ENCODE results near the gene ATP11A.
"Not testable (repeated sequence)": the region's sequence is repeated elsewhere in the genome, so short reads cannot be mapped to it uniquely, and the experiment has no call there.

The ATP11A gene

DNA sequence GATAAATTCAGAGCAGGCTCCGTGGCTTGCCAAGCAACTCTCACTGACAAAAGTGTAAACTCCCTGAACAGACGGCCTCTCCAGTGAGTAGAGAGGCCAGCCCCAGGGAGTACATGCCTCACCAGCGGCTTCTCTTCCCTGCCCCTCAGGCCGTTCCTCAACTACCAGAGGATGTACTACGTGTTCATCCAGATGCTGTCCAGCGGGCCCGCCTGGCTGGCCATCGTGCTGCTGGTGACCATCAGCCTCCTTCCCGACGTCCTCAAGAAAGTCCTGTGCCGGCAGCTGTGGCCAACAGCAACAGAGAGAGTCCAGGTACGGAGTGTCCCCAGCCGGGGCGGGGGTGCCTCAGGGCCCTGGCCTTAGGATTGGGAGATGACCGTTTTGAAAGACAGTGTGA is 185.8 kb downstream of the ATP11A start:
- H3K36me3 ChIP-seq (ENCODE audit: insufficient read depth, low read length) = 0 out of 2 replicates have a peak, but pooled peaks cover 2% of the 10 kb centered on the region
- H3K9me3 ChIP-seq (ENCODE audit: control insufficient read depth, insufficient read depth, low read length) = no peaks in the 10 kb centered on the region; the same call in 1 of the 2 replicates
- no peaks in the 10 kb centered on the region for H3K4me1 ChIP-seq (ENCODE audit: insufficient read depth, low read length)
- H3K9ac ChIP-seq (ENCODE audit: low read depth, low read length) = no peak overlapping the region

GRCh38 chr13:112876305-112877000 is 186.6 kb downstream of the ATP11A start:
- H3K4me1 ChIP-seq (ENCODE audit: insufficient read depth, low read length) = no peaks in the 10 kb centered on the region
- H3K9ac ChIP-seq (ENCODE audit: low read depth, low read length) = no peak overlapping the region
- 0 out of 2 replicates have a peak, but pooled peaks cover 2% of the 10 kb centered on the region for H3K36me3 ChIP-seq (ENCODE audit: insufficient read depth, low read length)
- no peaks in the 10 kb centered on the region; the same call in 1 of the 2 replicates for H3K9me3 ChIP-seq (ENCODE audit: control insufficient read depth, insufficient read depth, low read length)

GRCh38 chr13:112877066-112877465 is 187.2 kb downstream of the ATP11A start:
- 0 out of 2 replicates have a peak, but pooled peaks cover 2% of the 10 kb centered on the region for H3K36me3 ChIP-seq (ENCODE audit: insufficient read depth, low read length)
- no peaks in the 10 kb centered on the region; the same call in 1 of the 2 replicates for H3K9me3 ChIP-seq (ENCODE audit: control insufficient read depth, insufficient read depth, low read length)
- H3K4me1 ChIP-seq (ENCODE audit: insufficient read depth, low read length) = no peaks in the 10 kb centered on the region
- no peak overlapping the region for H3K9ac ChIP-seq (ENCODE audit: low read depth, low read length)

GRCh38 chr13:112877539-112877938 is 187.7 kb downstream of the ATP11A start:
- no peaks in the 10 kb centered on the region for H3K4me1 ChIP-seq (ENCODE audit: insufficient read depth, low read length)
- no peaks in the 10 kb centered on the region; the same call in 1 of the 2 replicates for H3K9me3 ChIP-seq (ENCODE audit: control insufficient read depth, insufficient read depth, low read length)
- no peak overlapping the region for H3K9ac ChIP-seq (ENCODE audit: low read depth, low read length)
- H3K36me3 ChIP-seq (ENCODE audit: insufficient read depth, low read length) = 0 out of 2 replicates have a peak, but pooled peaks cover 2% of the 10 kb centered on the region

- 0 out of 2 replicates have a peak, but pooled peaks cover 2% of the 10 kb centered on the region for H3K36me3 ChIP-seq (ENCODE audit: insufficient read depth, low read length)
- H3K9me3 ChIP-seq (ENCODE audit: control insufficient read depth, insufficient read depth, low read length) = no peaks in the 10 kb centered on the region
- no peak overlapping the region for H3K9ac ChIP-seq (ENCODE audit: low read depth, low read length)
- H3K4me1 ChIP-seq (ENCODE audit: insufficient read depth, low read length) = no peaks in the 10 kb centered on the region
Measured at GRCh38 chr13:112877976-112878955, 188.4 kb downstream of the ATP11A start.

DNA sequence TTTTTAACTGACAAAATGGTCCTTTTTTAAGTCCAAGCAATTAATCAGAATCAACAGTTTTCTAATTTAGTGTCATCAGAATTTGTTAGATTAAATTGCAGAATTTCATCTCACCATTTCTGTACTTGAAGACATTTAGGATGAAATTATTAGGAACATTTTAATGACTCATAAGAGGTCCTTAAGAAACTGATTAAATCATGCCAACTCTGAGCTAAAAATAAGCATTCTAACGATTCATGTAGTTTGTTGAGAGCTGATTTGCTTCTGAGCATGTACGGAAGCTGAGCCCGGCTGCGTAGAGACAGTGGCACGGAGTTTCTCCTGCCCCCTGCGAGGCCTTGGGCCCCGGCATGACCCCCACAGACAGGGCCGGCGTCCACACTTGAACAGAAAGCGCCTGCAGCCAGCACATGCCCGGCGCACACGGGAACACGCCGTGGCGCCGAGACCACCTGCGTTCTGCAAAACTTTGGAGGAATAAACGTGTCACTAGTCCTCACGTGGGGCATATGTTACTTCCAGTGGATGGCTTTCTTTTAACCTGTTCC is 189.5 kb downstream of the ATP11A start:
- 0 out of 2 replicates have a peak, but pooled peaks cover 2% of the 10 kb centered on the region for H3K36me3 ChIP-seq (ENCODE audit: insufficient read depth, low read length)

DNA sequence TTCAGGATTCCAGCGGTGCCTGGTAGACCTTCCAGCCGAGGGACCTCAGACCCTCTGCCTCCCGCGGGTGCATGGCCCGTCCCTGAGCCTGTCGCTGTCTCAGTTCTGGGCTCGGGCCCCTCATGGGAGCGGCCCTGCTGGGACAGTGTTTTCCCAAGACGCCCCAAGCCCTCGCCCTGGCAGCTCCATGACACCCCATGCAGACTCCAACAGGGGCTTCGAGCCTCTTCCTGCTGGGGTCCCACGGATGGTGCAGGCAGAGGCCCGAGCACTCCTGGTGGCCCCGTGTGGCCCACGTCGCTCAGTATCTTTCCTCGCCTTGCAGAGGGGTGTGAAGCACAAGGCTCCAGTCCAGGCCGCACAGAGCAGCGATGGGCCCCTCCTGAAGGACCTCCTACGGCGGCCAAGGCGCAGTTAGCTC is 190.4 kb downstream of the ATP11A start:
- Histone ChIP-seq H3K9me3 (ENCODE audit: control insufficient read depth, insufficient read depth, low read length) (no peaks in the 10 kb centered on the region), H3K4me1 (ENCODE audit: insufficient read depth, low read length) (peaks cover under 1% of the 10 kb centered on the region; the same call in 1 of the 2 replicates), H3K9ac (ENCODE audit: low read depth, low read length) (no peak overlapping the region), H3K36me3 (ENCODE audit: insufficient read depth, low read length) (0 out of 2 replicates have a peak, but pooled peaks cover 2% of the 10 kb centered on the region)

More for the DNA sequence above, 189.5 kb downstream of the ATP11A start:
- Histone ChIP-seq H3K9me3 (ENCODE audit: control insufficient read depth, insufficient read depth, low read length) (no peaks in the 10 kb centered on the region), H3K9ac (ENCODE audit: low read depth, low read length) (no peak overlapping the region), H3K4me1 (ENCODE audit: insufficient read depth, low read length) (no peaks in the 10 kb centered on the region)

- no peak overlapping the region for H3K9ac ChIP-seq (ENCODE audit: low read depth, low read length)
- H3K36me3 ChIP-seq (ENCODE audit: insufficient read depth, low read length) = no peaks in the 10 kb centered on the region
- peaks cover 4% of the 10 kb centered on the region; the same call in 1 of the 2 replicates for H3K4me1 ChIP-seq (ENCODE audit: insufficient read depth, low read length)
- no peaks in the 10 kb centered on the region for H3K9me3 ChIP-seq (ENCODE audit: control insufficient read depth, insufficient read depth, low read length)
Measured at GRCh38 chr13:112880976-112881540, 191.2 kb downstream of the ATP11A start.

DNA sequence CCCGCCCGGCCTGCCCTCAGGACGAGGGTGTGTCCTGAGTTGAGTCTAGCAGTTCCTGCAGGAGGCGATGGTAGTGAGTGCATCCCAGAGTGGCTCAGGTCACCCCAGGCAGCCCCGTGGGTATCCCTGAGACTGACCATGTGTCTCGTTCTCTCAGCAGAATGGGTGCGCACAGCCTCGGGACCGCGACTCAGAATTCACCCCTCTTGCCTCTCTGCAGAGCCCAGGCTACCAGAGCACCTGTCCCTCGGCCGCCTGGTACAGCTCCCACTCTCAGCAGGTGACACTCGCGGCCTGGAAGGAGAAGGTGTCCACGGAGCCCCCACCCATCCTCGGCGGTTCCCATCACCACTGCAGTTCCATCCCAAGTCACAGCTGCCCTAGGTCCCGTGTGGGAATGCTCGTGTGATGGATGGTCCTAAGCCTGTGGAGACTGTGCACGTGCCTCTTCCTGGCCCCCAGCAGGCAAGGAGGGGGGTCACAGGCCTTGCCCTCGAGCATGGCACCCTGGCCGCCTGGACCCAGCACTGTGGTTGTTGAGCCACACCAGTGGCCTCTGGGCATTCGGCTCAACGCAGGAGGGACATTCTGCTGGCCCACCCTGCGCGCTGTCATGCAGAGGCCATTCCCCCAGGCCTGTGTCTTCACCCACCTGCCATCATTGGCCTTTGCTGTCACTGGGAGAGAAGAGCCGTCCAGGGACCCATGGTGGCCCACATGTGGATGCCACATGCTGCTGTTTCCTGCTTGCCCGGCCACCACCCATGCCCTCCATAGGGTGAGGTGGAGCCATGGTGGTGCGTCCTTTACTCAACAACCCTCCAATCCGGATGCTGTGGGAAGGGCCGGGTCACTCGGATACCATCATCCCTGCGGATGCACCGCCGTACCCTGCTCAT is 192.1 kb downstream of the ATP11A start:
- Histone ChIP-seq H3K36me3 (ENCODE audit: insufficient read depth, low read length) (no peaks in the 10 kb centered on the region), H3K9ac (ENCODE audit: low read depth, low read length) (no peak overlapping the region), H3K9me3 (ENCODE audit: control insufficient read depth, insufficient read depth, low read length) (no peaks in the 10 kb centered on the region), H3K4me1 (ENCODE audit: insufficient read depth, low read length) (peaks cover 4% of the 10 kb centered on the region; the same call in 1 of the 2 replicates)

GRCh38 chr13:112882555-112883024 is 192.8 kb downstream of the ATP11A start:
- Histone ChIP-seq H3K36me3 (ENCODE audit: insufficient read depth, low read length) (no peaks in the 10 kb centered on the region), H3K9me3 (ENCODE audit: control insufficient read depth, insufficient read depth, low read length) (no peaks in the 10 kb centered on the region), H3K9ac (ENCODE audit: low read depth, low read length) (no peak overlapping the region), H3K4me1 (ENCODE audit: insufficient read depth, low read length) (peaks cover 4% of the 10 kb centered on the region; the same call in 1 of the 2 replicates)

GRCh38 chr13:112883241-112883945 is 193.6 kb downstream of the ATP11A start:
- H3K36me3 ChIP-seq (ENCODE audit: insufficient read depth, low read length) = no peaks in the 10 kb centered on the region
- H3K9ac ChIP-seq (ENCODE audit: low read depth, low read length) = no peak overlapping the region
- H3K9me3 ChIP-seq (ENCODE audit: control insufficient read depth, insufficient read depth, low read length) = no peaks in the 10 kb centered on the region
- H3K4me1 ChIP-seq (ENCODE audit: insufficient read depth, low read length) = peaks cover 4% of the 10 kb centered on the region; the same call in 1 of the 2 replicates

GRCh38 chr13:112884700-112885099 is 194.9 kb downstream of the ATP11A start:
- H3K4me1 ChIP-seq (ENCODE audit: insufficient read depth, low read length); H3K36me3 ChIP-seq (ENCODE audit: insufficient read depth, low read length); H3K9ac ChIP-seq (ENCODE audit: low read depth, low read length); H3K9me3 ChIP-seq (ENCODE audit: control insufficient read depth, insufficient read depth, low read length): not testable (repeated sequence)

All from ES-I3 (cell line).